Psoas muscle (tissue), 8 donors: Measurements from ENCODE around the gene SEC61A1. TPM values are rescaled to one million over a fixed set of nuclear protein-coding genes. Genes with fewer than 3 reads are reported as not detected.

Experiments
- ATAC-seq, 4 donors: fragments of 200-7000 bp; cut with Tn5 transposase; one replicate each; pipeline ENCODE4 v1.9.1; 2020; ENCODE audit warnings: moderate library complexity in 3 of 4, mild to moderate bottlenecking in 2 of 4
- DNase-seq, 2 donors: peaks; one replicate each; pipeline ENCODE4 v3.0.0-alpha.2; 2020
- H3K27ac ChIP-seq: fragments of 200-600 bp; one replicate; pipeline ENCODE4 v1.8.0; 2022
- H3K27me3 ChIP-seq, 3 donors: fragments of 200-600 bp in 1 of 3; one replicate each; pipeline versions ENCODE4 v1.6.1 to v1.8.0; 2013 to 2022; ENCODE audit warnings: low read length in 2 of 3, mild to moderate bottlenecking in 2 of 3, moderate library complexity in 1 of 3; ENCODE audit not compliant: insufficient read depth in 3 of 3
- H3K36me3 ChIP-seq, 2 donors: fragments of 200-600 bp in 1 of 2; one replicate each; pipeline versions ENCODE4 v1.6.1 to v1.8.0; 2013 to 2022; ENCODE audit warnings: low read depth in 1 of 2, mild to moderate bottlenecking in 1 of 2, moderate library complexity in 1 of 2; ENCODE audit not compliant: insufficient read depth in 1 of 2
- H3K4me1 ChIP-seq: fragments of 200-600 bp; one replicate; pipeline ENCODE4 v1.8.0; 2022
- H3K4me3 ChIP-seq: fragments of 200-600 bp; one replicate; pipeline ENCODE4 v1.8.0; 2022; ENCODE audit warnings: mild to moderate bottlenecking
- H3K9me3 ChIP-seq: fragments of 200-600 bp; one replicate; pipeline ENCODE4 v1.8.0; 2022
- CTCF ChIP-seq: fragments of 200-600 bp; IDR thresholded peaks from one replicate; pipeline ENCODE4 v1.8.0; 2022; ENCODE audit warnings: antibody characterized with exemption
- WGBS, 3 donors: extraction: QIAGEN DNeasy Blood & Tissue Kit; methylation state at CpG; one replicate each; pipeline versions ENCODE4 v1.1.6 to v1.1.7; 2013; 5-methylcytosine and 5-hydroxymethylcytosine counted together
- intact Hi-C, 2 donors: fragments of 100-400 bp; cut with DNase I; formaldehyde crosslinking; loops; one replicate each; pipeline versions ENCODE4 v1.11.0 to v1.14.2; 2022
- polyA plus RNA-seq, 3 donors: library from polyadenylated mRNA; stranded (reverse); fragments of 200-250 nt; gene quantifications; one replicate each; pipeline ENCODE4 v1.2.3, GENCODE V29; 2013
- total RNA-seq, 4 donors: library from RNA; stranded (reverse); fragmentation: NEBNext Ultra II Directional in 2 of 4; extraction: Animal tissue kit (Norgen Biotek cat#: 25700) in 2 of 4; gene quantifications; one replicate each; pipeline versions ENCODE4 v1.2.1 to v1.2.4, GENCODE V29; 2021 to 2023
- donor health status: healthy with polysubstance abuse.
- donor health status: DM: no; HTN: no; CAD: no; lungs with moderate emphysema.
- donor health status: Bipolar disorder and iron deficiency.
- donor health status: healthy.
- donor health status: DM: yes; HTN: yes; CAD: no.
- donor health status: DM: no; HTN: no; CAD: no.
- donor health status: DM: no; HTN: no; CAD: no.
- donor health status: DM: yes; HTN: yes; CAD: no.

Gene SEC61A1
- total and polyA plus RNA-seq, 7 donors: 40.1 to 136 (median 89.3) TPM

GRCh38 chr3:128100638-128101037 lies 48.4 kb downstream of the SEC61A1 start:
- no peaks in the 10 kb centered on the region for H3K27me3 ChIP-seq
- no peak for TF ChIP-seq CTCF
- no peaks in the 10 kb centered on the region for H3K4me1 ChIP-seq
- H3K27ac ChIP-seq: no peak overlapping the region
- no peaks in the 10 kb centered on the region for H3K9me3 ChIP-seq
- WGBS, 3 donors: 77 to 87% (median 85%) methylated on average over 2 of the region's 2 CpGs
- DNase-seq (no peak), ATAC-seq (no peak)
- no peak overlapping the region for H3K4me3 ChIP-seq
- intact Hi-C loops: no loop called here
- peaks cover 12 to 84% of the 10 kb centered on the region in 2 donors for H3K36me3 ChIP-seq

DNA sequence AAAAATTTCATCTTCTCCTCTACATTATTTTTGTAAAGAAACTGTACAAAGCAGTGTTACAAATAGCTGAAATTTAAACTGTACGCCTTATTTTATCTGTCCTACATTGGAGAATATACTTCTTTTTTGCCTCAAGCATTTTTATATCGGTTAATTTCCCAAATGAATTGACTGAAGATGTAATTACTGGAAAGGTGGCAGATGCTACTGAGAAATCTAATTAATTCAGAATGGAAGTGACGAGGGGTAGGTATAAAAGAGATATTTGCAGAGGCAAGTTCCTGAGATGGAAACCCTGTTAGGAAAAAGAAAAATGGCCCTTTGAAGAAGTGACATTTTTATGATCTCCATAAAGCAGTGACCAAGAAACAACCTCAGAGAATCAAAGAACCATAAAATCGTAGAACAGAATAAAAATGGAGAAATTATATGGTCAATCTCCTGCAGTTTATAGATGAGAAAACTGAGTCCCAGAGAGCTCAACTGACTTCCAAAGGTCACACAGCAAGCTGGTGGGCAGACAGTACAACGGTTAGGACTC lies 51.0 kb downstream of the SEC61A1 start:
- no peak for TF ChIP-seq CTCF
- H3K36me3 ChIP-seq: peaks cover 12 to 58% of the 10 kb centered on the region in 2 donors
- WGBS, 3 donors: 85 to 88% (median 85%) methylated on average over 5 of the region's 5 CpGs

GRCh38 chr3:128107834-128108233 lies 55.6 kb downstream of the SEC61A1 start:
- Histone ChIP-seq H3K9me3 (no peaks in the 10 kb centered on the region), H3K36me3 (peaks cover 11 to 44% of the 10 kb centered on the region in 2 donors), H3K27me3 (no peaks in the 10 kb centered on the region), H3K4me3 (no peak overlapping the region), H3K27ac (no peak overlapping the region), H3K4me1 (peaks cover 5% of the 10 kb centered on the region)
- DNase-seq (no peak), ATAC-seq (peak; percentile 30 to 84 (median 76))
- intact Hi-C loops: no loop called here
- no peak for TF ChIP-seq CTCF
- 45 to 50% (median 46%) methylated on average over 8 of the region's 8 CpGs for WGBS, 3 donors

More for the DNA sequence above, 51.0 kb downstream of the SEC61A1 start:
- peaks cover 5% of the 10 kb centered on the region for H3K4me1 ChIP-seq
- H3K9me3 ChIP-seq: no peaks in the 10 kb centered on the region
- no peaks in the 10 kb centered on the region for H3K27me3 ChIP-seq
- H3K4me3 ChIP-seq: no peak overlapping the region
- ATAC-seq (no peak), DNase-seq (no peak)
- no peak overlapping the region for H3K27ac ChIP-seq
- intact Hi-C loops: no loop called here

- intact Hi-C loops: no loop called here
Observed at GRCh38 chr3:128111147-128111546, 58.9 kb downstream of the SEC61A1 start.

More at GRCh38 chr3:128111147-128111546, 58.9 kb downstream of the SEC61A1 start:
- WGBS, 3 donors: 90 to 100% (median 95%) methylated on average over 3 to 5 of the region's 5 CpGs
- no peak for TF ChIP-seq CTCF
- Histone ChIP-seq H3K36me3 (peaks cover 7 to 49% of the 10 kb centered on the region in 2 donors), H3K4me1 (peaks cover 5% of the 10 kb centered on the region), H3K27me3 (no peaks in the 10 kb centered on the region), H3K4me3 (no peak overlapping the region), H3K27ac (no peak overlapping the region), H3K9me3 (no peaks in the 10 kb centered on the region)
- no peak for ATAC-seq
- no peak for DNase-seq
